Activated CD4-positive, alpha-beta T cell treated with anti-CD3 and anti-CD28 coated beads, Interleukin-2, amount 50 U/mL, for 48 hours (primary cell): ENCODE measurements around the gene ANAPC15.

ENCODE experiments used
- DNase-seq, 2 experiments: peaks; one replicate each; pipeline ENCODE4 v3.0.0-alpha.2; 2020

Gene ANAPC15

DNA sequence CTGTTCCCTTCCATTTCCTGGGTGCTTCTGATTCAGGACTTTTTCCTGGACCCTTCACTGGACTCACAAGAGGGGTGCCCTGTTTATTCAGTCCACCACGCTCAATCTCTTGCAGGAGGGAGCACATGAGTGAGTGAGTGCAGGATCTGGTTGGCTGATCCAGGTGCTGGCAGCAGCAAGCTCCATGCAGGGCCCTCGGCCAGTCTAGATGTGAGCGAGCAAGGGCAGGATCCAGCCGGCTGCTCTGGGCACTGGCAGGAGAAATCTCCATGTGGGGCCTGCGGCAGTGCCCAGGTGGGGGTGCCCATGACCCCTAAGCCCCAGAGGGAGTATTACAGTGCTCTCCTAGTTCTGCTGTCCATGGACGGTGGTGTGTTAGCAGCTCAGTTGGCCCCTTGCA, 11.6 kb upstream of the ANAPC15 start:
- DNase-seq: no peak

DNA sequence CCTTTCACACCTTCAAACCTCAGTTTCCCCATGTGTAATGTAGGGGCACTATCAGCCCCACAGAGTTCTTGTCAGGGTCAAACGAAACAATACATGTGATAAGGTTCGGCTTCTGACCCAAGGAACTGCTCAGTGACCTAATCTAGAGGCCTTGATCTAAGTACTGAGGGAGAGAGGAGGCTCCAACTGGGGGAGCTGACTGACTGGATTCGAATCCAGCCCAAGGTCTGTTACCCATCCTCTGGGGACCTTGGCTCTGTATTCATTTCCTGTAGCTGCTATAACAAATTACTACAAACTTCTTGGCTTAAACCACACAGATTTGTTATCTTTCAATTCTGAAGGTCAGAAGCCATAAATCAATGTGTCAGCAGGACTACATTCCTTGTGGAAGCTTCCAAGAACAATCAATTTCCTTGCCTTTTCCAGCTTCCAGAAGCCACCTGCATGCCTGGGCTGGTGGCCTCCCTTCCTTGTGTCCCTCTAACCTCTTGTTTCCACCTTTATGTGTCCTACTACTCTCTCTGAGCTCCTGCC, 10.7 kb upstream of the ANAPC15 start:
- DNase-seq: no peak

DNA sequence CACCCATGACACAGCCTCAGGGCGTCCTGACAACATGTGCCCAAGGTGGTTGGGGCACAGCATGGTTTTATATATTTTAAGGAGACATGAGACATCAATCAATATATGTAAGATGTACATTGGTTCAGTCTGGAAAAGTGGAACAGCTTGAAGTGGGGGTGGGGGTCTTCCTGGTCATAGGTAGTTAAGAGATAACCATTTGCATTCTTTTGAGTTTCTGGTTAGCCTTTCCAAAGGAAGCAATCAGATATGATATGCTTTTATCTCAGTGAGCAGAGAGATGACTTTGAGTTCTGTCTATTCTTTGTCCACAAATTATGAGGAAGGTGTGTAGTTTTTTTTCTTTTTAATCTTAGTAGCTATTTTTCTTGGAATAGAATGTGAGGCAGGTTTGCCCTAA, 10.1 kb upstream of the ANAPC15 start:
- no peak for DNase-seq

DNA sequence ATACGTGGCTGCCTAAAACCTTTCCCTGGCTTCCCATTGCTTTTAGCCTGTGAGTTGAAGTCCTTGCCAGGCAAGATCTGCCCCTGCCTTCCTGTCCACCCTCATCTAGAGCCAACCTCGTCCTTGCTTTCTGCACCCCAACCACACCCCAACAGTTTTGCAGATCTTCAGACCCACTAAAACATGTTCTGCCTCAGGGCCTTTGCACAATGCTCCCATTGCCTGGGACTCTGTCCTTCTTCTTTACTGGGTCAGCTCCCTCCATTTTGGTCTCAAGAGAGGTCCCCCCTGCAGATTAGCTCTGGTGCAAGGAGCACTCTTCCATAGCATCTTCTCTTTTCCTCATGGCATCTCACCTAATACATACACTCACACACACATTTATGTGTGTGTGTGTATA, 8.4 kb upstream of the ANAPC15 start:
- DNase-seq: no peak

DNA sequence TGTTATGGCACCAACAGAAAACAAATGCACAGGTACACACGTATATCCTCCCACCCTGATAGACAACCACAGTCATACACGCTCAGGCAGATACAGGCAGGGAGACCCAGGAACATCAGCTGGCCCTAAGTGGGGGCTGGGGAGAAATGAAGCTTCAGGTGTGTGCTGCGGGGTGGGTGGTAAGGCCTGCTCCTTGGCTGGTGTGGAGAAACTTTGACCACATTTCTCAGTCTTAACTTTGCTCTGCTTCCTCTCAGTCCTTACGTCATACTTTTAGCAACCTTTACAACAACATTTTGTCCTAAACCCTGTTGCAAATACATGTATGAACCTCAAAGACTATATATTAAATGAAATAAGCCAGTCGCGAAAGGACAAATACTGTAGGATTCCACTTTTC, 6.7 kb upstream of the ANAPC15 start:
- no peak for DNase-seq

DNA sequence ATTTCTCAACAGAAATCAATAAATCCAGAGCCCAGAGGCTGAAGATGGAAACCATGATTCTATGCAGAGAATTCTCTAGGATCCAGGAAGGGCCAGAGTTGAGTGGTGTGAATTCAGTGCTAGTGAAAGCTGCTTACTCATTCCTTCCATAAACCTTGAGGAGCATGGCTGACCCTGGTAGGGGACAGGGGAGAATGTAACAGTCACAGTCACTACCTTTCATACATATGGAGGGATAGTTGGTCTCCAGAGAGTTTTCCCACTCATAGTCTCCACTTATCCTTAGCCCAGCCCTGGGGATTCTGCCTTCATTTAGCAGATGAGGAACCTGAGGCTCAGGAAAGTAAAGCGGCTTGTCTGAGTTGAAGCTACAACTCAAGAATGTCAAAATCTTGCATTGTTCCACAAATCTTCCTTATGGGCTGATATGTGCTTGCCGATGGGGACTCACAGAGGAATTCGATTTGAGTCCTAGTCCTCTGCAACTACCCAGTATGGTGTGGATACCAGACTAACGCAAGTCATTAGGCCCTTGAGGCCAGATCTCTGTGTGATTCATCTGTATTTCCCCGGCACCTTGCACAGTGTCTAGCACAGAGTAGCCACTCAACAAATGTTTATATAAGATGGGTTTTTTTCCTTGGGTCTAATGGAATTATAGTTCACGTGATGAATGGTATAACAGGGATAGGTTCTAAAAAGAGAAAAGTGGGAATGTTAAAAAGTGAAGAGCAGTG, 3.7 kb upstream of the ANAPC15 start:
- DNase-seq: no peak

DNA sequence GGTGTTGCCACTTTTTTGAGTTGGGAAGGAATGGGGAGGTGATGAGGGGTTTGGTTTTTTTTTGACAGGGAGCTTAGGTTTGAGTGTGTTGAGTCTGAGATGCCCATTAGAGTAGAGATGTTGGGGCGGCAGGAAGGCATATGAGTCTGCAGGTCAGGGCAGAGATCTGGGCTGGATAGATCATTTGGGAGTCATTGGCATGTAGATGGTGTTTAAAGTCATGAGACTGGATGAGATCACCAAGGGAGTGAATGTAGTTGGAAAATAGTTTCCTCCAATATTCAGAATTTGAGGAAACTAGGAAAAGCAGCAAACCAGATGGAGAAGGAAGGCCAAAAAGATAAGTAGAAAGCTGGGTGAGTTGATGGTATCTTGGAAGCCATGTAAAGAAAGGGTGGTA, 2.1 kb upstream of the ANAPC15 start:
- no peak for DNase-seq

DNA sequence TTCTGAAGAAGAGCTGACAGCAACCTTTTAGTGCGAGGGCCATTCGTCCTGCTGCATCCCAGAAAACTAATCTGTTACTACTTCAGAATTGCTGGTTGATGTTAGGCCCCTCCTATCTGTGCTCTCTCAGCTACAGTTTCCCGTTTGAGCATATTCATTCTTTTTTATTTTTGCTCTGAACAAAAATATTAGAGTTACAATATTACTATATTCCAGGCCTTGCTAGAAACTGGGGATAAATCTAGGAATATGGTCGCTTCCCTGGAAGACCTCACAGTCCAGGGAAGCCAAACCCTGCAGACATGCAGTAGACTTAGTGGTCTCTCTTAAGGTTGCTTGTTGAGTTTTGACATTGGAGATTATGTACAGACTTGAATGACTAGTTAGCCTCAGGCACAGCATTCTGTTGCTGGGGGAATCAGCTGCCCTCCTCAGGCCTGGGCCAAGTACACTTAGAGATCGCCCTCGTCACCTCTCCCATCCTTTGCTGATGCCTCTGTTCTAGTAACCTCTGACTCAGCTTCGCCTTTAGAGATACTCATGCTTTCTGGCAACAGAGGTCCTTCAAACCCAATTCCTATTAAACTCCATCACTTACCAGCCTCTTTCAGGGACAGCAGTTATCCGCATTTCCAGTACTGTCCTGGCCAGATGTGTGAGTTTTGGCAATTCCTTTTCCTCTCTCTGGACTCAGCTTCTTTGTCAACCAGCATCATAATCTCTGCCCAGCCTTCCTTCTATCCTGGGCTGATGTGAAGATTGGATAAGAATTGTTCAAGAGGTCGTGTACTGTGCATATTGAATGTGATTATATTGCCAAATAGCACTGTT, 698 bp upstream of the ANAPC15 start:
- DNase-seq: peak in 1 of 2 experiments; percentile 13

DNA sequence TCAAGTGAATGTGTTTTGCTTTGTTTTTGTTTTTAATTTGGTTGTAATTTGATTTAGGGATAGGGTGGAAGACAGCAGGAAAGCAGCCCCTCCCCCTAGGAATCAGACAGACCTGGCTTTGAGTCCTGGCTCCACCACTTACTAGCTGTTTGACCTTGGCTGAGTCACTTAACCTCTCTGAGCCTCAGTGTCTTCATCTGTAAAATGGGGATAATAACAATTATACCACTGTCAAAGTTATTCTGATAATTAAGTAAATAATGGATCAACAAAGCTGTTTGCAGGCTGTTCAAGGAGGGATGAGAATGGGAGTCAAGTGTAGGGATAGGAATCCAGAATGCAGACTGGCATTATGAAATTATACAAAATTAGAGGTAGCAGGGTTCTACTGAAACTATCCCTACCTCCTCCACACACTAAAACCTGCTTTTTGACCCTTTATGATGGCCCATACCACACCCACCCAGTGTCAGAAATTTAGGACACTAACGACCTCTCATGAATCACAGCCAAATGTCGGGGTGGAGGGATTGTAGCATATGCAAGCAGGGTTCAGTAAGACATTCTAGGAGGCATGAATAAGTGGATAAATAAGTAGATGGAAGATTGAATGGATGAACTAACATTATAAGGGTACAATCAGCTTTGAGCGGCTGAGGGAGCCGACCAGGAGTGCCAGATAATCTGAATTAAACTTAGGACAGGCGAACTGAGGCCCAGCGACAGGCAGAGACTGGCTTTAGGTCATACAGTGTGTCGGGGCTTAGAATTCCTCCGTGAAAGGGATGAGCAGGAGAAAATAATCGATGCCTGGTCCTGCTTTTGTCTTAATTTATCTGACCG, 974 bp downstream of the ANAPC15 start:
- no peak for DNase-seq

DNA sequence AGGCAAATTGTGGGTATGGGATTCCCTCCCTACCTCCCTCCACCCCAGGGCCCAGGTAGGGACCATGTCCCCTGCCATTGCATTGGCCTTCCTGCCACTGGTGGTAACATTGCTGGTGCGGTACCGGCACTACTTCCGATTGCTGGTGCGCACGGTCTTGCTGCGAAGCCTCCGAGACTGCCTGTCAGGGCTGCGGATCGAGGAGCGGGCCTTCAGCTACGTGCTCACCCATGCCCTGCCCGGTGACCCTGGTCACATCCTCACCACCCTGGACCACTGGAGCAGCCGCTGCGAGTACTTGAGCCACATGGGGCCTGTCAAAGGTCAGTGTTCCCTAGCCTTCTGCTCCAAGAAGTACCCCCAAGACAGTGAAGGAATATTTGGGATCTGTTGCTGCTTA, 6.6 kb downstream of the ANAPC15 start, which contains the start of gene TOMT:
Gene TOMT (plus strand): TSS at position 37 of the 400 bp plus-strand sequence. CDS start 28 bp downstream, at position 65.
- DNase-seq: no peak

DNA sequence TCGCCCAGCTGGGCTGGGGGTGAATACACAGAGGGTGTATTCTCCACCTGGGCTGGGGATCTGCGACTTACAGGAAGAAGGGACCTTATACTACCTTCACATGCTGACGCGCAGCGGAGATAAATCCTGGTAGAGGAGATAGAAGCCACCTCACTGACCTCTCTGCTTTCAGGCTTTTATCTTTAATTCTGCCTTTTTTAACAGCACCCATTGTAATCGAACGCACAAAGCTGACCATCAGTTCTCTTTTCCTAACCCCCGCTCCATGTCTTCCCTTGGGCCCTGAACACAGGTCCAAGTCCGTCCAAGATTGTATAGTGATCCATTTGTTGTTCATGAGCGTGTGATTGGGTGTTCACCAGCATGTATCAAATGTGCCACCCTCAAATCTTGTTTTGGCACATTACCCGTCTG, 8.7 kb downstream of the ANAPC15 start:
- no peak for DNase-seq

DNA sequence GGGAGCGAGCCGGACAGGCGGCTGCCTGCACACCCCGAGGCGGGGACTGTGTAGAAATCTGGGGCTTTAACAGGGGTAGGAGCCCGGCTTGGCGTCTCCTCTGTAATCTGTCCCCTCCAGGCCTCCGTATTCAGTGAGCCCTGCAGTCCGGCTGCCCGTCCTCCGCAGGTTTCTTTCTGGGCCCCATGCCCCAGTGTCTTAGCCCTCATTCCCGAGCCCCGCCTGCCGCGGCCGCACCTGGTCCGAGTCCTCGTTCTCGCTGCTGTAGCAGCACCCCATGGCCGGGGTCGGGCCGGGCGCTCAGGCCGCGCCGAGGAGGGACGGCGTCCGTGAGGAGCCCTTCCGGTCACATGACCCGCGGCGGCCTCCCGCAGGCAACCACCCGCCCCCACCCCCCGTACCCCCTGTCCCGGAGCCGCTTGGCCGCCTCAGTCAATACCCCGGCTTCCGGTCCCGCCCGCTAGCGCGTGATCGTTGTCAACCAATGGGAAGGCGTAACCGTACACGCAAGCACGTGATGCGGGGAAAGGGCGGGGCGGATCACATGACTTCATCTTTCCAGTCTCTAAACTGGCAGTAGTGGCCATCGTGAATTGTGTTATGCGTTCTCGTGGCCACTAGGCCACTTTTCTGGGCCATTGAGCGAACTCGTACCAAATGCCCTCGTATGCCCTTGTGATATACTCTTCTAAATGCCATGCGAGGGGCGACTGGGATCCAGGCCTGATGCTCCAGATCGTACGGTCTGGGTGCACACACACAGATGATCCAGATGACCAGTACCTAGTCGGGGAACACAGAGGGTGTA, 9.3 kb downstream of the ANAPC15 start, which contains the start of gene LAMTOR1:
Gene LAMTOR1 (minus strand): TSS at position 352 of the 808 bp plus-strand sequence. CDS start 73 bp downstream, at position 279.
- peak; percentile 99 for DNase-seq

DNA sequence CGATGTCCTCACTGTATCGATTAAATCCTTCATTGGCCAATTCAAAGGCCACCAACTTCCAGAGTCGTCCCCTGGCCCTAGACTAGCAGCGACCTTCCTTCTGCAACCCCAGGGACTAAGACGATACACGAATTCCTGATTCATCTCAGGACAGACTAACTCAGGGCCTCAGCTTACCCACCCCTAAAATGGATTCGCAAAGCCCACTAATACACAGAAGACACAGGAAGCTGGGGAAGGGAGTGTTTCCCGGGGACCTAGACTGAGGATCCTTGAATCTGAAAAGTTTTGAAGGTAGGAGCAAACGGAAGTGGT, 9.9 kb downstream of the ANAPC15 start:
- DNase-seq: no peak

DNA sequence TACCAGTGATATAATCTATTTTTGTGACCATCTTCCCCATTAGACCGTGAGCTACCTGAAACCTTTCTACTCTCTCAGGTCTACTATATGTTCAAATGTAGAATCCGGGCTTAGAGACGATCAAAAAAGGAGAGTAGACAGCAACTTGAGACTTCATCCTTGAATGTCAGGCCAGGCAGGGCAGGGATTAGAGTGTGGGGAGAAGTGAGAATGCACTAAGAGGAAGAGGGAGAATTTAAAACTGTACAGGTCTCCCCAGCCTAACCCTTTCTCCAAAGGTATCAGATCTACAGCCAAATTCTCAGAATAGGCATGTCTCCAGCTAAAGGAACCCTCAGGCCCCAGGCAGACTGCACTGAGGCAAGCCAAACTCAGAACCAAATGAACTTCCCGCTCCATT, 10.3 kb downstream of the ANAPC15 start:
- DNase-seq: no peak

DNA sequence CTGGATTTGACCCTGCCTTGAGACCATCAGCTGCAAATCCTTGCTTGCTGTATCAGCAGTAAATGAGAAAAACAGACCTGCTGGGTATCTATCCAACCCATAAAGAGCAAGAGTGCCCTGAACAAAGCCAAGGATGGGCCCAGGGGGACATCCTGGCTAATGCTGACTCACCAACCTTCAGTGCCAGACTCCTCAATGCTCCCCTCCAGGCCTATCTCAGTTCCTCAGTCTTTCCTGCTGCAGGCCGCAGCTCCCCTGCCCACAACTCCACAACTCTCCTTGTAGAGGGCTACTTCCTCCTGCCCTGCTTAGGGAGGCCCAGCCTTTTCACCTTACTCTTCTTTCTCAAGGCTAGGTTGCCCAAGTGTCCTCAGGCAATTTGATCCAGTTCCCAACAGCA, 12.0 kb downstream of the ANAPC15 start:
- no peak for DNase-seq

DNA sequence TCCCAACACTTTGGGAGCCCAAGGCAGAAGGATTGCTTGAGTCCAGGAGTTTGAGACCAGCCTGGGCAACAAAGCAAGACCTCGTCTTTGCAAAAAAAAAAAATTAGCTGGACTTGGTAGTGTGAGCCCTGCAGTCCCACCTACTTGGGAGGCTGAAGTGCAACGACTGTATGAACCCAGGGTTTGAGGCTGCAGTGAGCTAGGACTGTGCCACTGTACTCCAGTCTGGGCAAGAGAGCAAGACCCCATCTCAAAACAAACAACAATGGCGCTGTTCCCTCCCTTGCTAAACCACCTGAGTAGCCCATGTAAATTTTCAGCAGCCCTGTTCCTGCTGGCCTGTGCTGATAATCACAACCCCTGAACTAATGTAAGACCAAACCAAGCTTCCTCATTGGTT, 12.5 kb downstream of the ANAPC15 start:
- no peak for DNase-seq

DNA sequence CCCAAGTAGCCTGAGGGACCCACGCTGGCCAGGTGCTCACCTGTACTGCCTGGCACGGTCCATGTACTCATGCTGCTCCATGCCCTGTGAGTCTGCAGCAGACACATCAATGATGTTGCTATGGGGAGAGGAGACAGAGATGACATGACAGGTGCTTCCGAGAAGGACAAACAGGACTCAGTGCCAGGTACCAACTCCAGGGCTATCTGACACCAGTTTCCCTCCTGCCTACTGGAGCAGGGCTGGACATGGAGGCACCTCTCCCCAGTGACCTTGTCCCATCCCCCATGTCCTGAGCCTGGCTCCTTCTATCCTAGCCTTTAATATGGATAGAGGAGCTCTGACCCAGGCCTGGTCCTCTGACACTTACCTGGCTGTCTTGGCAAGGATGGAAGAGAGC, 13.8 kb downstream of the ANAPC15 start:
- DNase-seq: no peak

DNA sequence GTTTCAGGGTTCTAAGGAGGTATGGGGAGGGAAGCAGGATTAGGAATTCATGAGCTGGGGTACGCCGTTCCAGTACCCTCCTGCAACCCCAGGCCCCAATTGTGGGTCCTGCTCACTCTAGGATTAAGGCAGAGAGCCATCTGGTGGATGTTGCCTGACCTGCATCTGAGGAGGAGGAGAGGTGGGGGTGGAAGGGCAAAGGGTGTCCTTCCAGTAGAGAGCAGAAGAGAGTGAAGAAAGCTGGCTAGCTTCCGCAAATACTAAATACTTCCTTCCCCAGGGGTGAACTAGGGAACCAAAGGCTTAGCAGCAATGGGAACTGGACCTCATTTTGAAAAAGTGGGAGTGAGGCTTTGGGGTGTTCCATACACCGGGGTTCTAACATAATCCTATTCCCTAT, 21.2 kb downstream of the ANAPC15 start:
- peak; percentile 69 to 72 for DNase-seq

DNA sequence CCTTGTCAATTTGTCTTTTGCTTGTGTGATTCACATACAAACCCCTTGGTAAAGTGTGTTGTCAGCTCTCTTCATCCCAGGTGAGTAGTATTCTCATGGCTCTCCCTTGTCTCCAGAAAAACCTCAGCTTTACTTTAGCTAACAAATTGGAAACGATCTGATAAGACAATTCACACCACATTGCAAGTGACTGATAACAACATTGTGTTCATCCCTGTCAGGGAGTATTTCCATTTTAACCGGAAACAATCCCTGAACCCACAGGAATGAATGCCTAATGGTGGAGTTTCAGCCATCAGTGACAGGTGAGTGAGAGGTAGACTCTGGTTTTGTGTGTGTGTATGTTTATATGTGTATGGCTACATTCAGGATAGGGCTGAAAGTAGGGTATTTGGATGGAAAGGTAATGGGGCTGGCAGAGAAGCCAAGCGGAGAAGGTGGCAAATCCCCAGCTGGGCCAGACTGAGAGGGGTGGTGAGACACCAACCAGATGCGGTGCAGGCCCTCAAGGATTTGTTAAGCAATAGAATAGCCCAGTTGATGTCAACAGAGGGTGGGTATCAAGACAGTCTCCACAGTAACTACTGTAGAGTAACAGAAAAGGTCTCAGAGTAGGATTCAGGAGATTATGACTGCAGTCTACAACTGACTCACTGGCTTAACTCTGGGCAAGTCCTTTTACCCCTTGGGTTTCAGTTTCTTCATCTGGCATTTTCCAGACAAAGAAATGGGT, 24.3 kb downstream of the ANAPC15 start:
- no peak for DNase-seq

DNA sequence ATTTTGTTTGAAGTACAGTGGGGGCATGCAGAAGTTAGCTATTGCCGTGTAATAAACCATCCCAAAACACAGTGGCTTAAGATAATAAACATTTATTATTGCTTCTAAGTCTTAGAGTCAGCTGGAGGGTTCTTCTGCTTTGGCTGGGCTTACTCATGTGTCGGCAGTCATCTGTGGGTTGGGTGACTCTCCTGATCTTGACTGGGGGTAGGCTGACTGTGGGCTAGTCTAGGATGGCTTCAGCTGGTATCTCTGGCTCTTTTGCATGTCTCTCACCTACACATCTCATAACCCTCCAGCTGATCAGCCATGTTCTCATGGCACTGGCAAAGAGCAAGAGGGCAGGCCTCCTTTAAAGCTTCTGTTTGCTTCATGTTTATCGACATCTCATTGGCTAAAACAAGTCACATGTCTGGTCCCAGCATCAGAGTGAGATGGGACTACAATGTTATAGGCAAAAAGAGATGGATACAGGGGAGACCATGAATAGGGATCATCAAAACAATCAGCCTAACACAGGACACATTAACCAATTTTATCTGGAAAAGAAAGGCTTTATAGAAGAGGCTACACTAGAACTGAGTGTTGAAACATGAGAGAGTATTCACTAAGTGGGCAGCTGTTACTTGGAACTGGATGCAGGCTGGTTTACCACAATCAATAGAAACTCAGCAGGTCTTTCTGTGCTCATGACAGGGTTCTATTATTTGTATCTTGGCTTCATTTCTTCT, 26.7 kb downstream of the ANAPC15 start:
- no peak for DNase-seq

DNA sequence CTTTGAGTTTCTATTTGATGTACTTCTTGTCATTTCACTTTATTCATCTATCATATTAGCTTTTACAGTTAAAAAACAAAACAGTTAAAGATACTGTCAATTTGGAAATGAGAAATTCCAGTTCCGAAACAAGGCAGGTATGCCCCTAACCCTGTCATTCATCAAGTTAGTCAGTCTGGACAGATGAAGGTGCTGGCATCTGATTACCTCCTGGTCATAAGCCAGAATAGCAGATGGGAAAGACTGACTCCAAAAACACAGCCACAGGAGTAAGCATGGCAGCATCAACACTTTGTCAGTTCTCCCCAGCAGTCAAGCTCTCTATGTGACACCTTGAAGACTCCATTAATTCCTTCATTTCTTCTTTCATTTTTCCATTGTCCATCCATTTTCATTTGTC, 27.5 kb downstream of the ANAPC15 start:
- no peak for DNase-seq
